Gastrocnemius medialis (tissue), 4 donors: ENCODE results near the gene OR10V1. TPM values are rescaled to one million over a fixed set of nuclear protein-coding genes. Genes with fewer than 3 reads are reported as not detected.

Source experiments
- ATAC-seq, 2 donors: fragments of 150-250 bp; one replicate each; pipeline ENCODE4 v1.9.1; 2016
- DNase-seq, 2 donors: peaks; one replicate each; pipeline ENCODE4 v3.0.0-alpha.2; 2019
- H3K27ac ChIP-seq, 4 donors: fragments of 200-600 bp; sonication (generic); 1 replicate in 1 of 4; 2 replicates in 3 of 4; pipeline ENCODE4 v1.5.1; 2016 to 2018; ENCODE audit warnings: mild to moderate bottlenecking in 2 of 4, moderate library complexity in 1 of 4
- H3K27me3 ChIP-seq, 3 donors: fragments of 200-600 bp; sonication (generic) in 2 of 3; 1 replicate in 1 of 3; 2 replicates in 2 of 3; pipeline versions ENCODE4 v1.5.1 to v1.6.0; 2016 to 2019; ENCODE audit warnings: mild to moderate bottlenecking in 1 of 3, moderate library complexity in 1 of 3
- H3K36me3 ChIP-seq, 2 donors: fragments of 200-600 bp; sonication (generic) in 1 of 2; one replicate each; pipeline ENCODE4 v1.5.1; 2017 to 2018
- H3K4me1 ChIP-seq, 2 donors: fragments of 200-600 bp; sonication (generic) in 1 of 2; one replicate each; pipeline ENCODE4 v1.5.1; 2016 to 2017; ENCODE audit warnings: mild to moderate bottlenecking in 2 of 2
- H3K4me3 ChIP-seq, 4 donors: fragments of 200-600 bp; sonication (generic) in 3 of 4; 1 replicate in 1 of 4; 2 replicates in 3 of 4; pipeline ENCODE4 v1.5.1; 2016 to 2019; ENCODE audit warnings: mild to moderate bottlenecking in 2 of 4
- H3K9me3 ChIP-seq, 3 donors: fragments of 200-600 bp; sonication (generic) in 2 of 3; 1 replicate in 1 of 3; 2 replicates in 2 of 3; pipeline ENCODE4 v1.5.1; 2016 to 2019
- POLR2A ChIP-seq, 2 donors: fragments of 450-650 bp; IDR thresholded peaks; one replicate each; pipeline ENCODE4 v1.6.1; 2017; ENCODE audit warnings: antibody characterized with exemption in 2 of 2, mild to moderate bottlenecking in 2 of 2, moderate library complexity in 2 of 2
- in situ Hi-C, 4 donors: fragments of 200-750 bp; cut with MboI; loops; one replicate each; pipeline versions ENCODE4 v1.15.0 to v1.8.0; 2017; ENCODE audit warnings: low sequenced_read_pairs in 4 of 4
- intact Hi-C: fragments of 100-400 bp; cut with DNase I; formaldehyde crosslinking; loops from one replicate; pipeline ENCODE4 v1.15.1; 2023; ENCODE audit warnings: low total_unique reads
- total RNA-seq, 4 donors: library from RNA; depleted of rRNA; stranded (reverse); fragments of >200 nt; gene quantifications; one replicate each; pipeline versions ENCODE4 v1.1.0 to v1.2.3, GENCODE V29; 2016
- TF ChIP-seq, protein P1 (sequence below), 5 experiments: fragments of 450-650 bp in 3 of 5; fragments of 200-600 bp in 2 of 5; sonication (generic) in 2 of 5; IDR thresholded peaks in 4 of 5; conservative IDR thresholded peaks in 1 of 5; 1 replicate in 4 of 5; 2 replicates in 1 of 5; pipeline ENCODE4 v1.5.1; 2016 to 2019; ENCODE audit warnings: antibody characterized with exemption in 5 of 5, mild to moderate bottlenecking in 3 of 5, moderate library complexity in 3 of 5

OR10V1 gene
- total RNA-seq, 4 donors from 2014 or later = not detected

GRCh38 chr11:59758401-59759037, 44.9 kb upstream of the OR10V1 start:
- DNase-seq (no peak), ATAC-seq (no peak)
- Histone ChIP-seq H3K9me3 (no peaks in the 10 kb centered on the region), H3K4me3 (no peak overlapping the region), H3K4me1 (peaks cover 15 to 39% of the 10 kb centered on the region in 2 donors), H3K36me3 (no peaks in the 10 kb centered on the region), H3K27ac (no peak overlapping the region), H3K27me3 (no peaks in the 10 kb centered on the region)
- in situ Hi-C loops (loop anchor here in 1 of 4 donors (5.0 kb wide), 1 partner anchor 44 kb away; no protein-coding TSS in a partner anchor), intact Hi-C loops (loop anchor here (5.0 kb wide), 1 partner anchor 206 kb away; no protein-coding TSS in a partner anchor)
- no peak for TF ChIP-seq POLR2A (IDR thresholded peaks at IDR 0.05)
- TF ChIP-seq, protein P1, sequence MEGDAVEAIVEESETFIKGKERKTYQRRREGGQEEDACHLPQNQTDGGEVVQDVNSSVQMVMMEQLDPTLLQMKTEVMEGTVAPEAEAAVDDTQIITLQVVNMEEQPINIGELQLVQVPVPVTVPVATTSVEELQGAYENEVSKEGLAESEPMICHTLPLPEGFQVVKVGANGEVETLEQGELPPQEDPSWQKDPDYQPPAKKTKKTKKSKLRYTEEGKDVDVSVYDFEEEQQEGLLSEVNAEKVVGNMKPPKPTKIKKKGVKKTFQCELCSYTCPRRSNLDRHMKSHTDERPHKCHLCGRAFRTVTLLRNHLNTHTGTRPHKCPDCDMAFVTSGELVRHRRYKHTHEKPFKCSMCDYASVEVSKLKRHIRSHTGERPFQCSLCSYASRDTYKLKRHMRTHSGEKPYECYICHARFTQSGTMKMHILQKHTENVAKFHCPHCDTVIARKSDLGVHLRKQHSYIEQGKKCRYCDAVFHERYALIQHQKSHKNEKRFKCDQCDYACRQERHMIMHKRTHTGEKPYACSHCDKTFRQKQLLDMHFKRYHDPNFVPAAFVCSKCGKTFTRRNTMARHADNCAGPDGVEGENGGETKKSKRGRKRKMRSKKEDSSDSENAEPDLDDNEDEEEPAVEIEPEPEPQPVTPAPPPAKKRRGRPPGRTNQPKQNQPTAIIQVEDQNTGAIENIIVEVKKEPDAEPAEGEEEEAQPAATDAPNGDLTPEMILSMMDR (IDR thresholded peaks at IDR 0.05 in 4 of 5, conservative IDR thresholded peaks at IDR 0.05 in 1 of 5) = no peak

- no peaks in the 10 kb centered on the region for H3K9me3 ChIP-seq
- H3K4me1 ChIP-seq = peaks cover 15 to 28% of the 10 kb centered on the region in 2 donors
- peak overlapping the region in 3 of 4 donors; percentile 83 to 95 (median 92) for H3K4me3 ChIP-seq
- no peaks in the 10 kb centered on the region for H3K36me3 ChIP-seq
- ATAC-seq (peak; percentile 39 to 52), DNase-seq (peak; percentile 38 to 79)
- intact Hi-C loops = loop anchor here (5.0 kb wide), 1 partner anchor 205 kb away; no protein-coding TSS in a partner anchor
- in situ Hi-C loops = loop anchor here in 1 of 4 donors (5.0 kb wide), 1 partner anchor 45 kb away; no protein-coding TSS in a partner anchor
- TF ChIP-seq, protein P1 (IDR thresholded peaks at IDR 0.05 in 4 of 5, conservative IDR thresholded peaks at IDR 0.05 in 1 of 5) = no peak
- peak in 1 of 2 donors; percentile 19 for TF ChIP-seq POLR2A (IDR thresholded peaks at IDR 0.05)
- no peaks in the 10 kb centered on the region for H3K27me3 ChIP-seq
- peak overlapping the region; percentile 88 to 95 (median 92) for H3K27ac ChIP-seq
Measured at GRCh38 chr11:59756845-59757244, 43.2 kb upstream of the OR10V1 start.

GRCh38 chr11:59756558-59756840, 42.9 kb upstream of the OR10V1 start:
- peak; percentile 14 to 16 for ATAC-seq
- no peaks in the 10 kb centered on the region for H3K27me3 ChIP-seq
- peaks cover 15 to 24% of the 10 kb centered on the region in 2 donors for H3K4me1 ChIP-seq
- H3K9me3 ChIP-seq = no peaks in the 10 kb centered on the region
- no peaks in the 10 kb centered on the region for H3K36me3 ChIP-seq
- peak overlapping the region; percentile 88 to 95 (median 92) for H3K27ac ChIP-seq
- no peak for TF ChIP-seq POLR2A (IDR thresholded peaks at IDR 0.05)
- TF ChIP-seq, protein P1 (IDR thresholded peaks at IDR 0.05 in 4 of 5, conservative IDR thresholded peaks at IDR 0.05 in 1 of 5) = no peak
- intact Hi-C loops = loop anchor here (5.0 kb wide), 1 partner anchor 204 kb away; no protein-coding TSS in a partner anchor
- H3K4me3 ChIP-seq = peak overlapping the region; percentile 83 to 95 (median 90)
- no peak for DNase-seq
- in situ Hi-C loops = loop anchor here in 1 of 4 donors (5.0 kb wide), 1 partner anchor 46 kb away; no protein-coding TSS in a partner anchor

DNA sequence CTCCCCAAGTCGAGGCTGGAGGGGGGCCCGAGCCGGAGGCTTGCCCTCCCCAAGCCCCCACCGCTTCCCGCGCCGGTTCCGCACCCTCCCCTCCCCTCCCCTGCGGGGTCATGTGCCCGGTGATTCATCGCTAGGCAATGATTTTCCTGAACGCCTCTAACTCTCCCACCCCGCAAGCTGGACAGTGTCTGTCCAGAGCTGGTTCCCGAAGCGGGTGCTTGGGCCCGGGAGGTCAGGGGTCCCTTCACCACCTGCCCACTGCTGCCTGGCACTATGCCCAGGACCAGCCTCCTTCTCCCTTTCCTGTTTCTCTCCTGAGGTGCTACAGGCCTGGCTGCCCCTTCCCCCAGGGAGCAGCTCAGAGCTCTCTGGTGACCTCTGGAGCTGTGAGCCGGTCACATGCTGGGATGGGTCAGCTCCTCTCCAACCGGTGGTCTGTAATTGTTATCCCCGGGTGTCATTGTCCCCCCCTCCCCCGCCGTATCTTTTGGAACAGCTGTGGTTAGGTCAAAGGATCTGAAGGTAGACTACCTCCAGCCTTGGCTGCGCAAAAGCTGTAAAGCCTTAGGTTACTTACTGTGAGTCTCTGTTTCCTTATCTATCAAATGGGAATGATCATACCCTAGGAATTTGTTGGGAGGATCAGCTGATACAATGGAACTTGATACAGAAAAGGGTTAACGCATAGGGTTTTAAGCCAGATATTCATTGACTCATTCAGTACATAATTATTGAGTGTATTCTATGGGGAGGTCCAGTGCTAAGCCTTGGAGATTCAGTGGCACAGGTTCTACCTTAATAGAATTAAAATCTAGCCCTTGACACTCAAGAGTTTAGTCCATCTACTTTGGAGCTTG, 42.3 kb upstream of the OR10V1 start:
- in situ Hi-C loops (loop anchor here in 1 of 4 donors (5.0 kb wide), 1 partner anchor 46 kb away; no protein-coding TSS in a partner anchor), intact Hi-C loops (loop anchor here (1.0 to 5.0 kb wide), 4 partner anchors 55 to 204 kb away; partner anchors contain the start of genes MRPL16 and PATL1)
- peak; percentile 70 to 77 for ATAC-seq
- H3K4me1 ChIP-seq = peaks cover 15 to 20% of the 10 kb centered on the region in 2 donors
- peak; percentile 66 to 79 for DNase-seq
- H3K4me3 ChIP-seq = peak overlapping the region; percentile 83 to 95 (median 90)
- TF ChIP-seq POLR2A (IDR thresholded peaks at IDR 0.05) = no peak
- TF ChIP-seq, protein P1 (IDR thresholded peaks at IDR 0.05 in 4 of 5, conservative IDR thresholded peaks at IDR 0.05 in 1 of 5) = no peak
- H3K9me3 ChIP-seq = no peaks in the 10 kb centered on the region
- H3K27ac ChIP-seq = peak overlapping the region; percentile 88 to 95 (median 92)
- no peaks in the 10 kb centered on the region for H3K36me3 ChIP-seq
- H3K27me3 ChIP-seq = no peaks in the 10 kb centered on the region
